ENCODE measurements around the gene ZNF365.

Gene ZNF365, protein sequence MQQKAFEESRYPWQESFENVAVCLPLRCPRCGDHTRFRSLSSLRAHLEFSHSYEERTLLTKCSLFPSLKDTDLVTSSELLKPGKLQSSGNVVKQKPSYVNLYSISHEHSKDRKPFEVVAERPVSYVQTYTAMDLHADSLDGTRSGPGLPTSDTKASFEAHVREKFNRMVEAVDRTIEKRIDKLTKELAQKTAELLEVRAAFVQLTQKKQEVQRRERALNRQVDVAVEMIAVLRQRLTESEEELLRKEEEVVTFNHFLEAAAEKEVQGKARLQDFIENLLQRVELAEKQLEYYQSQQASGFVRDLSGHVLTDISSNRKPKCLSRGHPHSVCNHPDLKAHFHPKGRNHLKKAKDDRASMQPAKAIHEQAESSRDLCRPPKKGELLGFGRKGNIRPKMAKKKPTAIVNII

DNA sequence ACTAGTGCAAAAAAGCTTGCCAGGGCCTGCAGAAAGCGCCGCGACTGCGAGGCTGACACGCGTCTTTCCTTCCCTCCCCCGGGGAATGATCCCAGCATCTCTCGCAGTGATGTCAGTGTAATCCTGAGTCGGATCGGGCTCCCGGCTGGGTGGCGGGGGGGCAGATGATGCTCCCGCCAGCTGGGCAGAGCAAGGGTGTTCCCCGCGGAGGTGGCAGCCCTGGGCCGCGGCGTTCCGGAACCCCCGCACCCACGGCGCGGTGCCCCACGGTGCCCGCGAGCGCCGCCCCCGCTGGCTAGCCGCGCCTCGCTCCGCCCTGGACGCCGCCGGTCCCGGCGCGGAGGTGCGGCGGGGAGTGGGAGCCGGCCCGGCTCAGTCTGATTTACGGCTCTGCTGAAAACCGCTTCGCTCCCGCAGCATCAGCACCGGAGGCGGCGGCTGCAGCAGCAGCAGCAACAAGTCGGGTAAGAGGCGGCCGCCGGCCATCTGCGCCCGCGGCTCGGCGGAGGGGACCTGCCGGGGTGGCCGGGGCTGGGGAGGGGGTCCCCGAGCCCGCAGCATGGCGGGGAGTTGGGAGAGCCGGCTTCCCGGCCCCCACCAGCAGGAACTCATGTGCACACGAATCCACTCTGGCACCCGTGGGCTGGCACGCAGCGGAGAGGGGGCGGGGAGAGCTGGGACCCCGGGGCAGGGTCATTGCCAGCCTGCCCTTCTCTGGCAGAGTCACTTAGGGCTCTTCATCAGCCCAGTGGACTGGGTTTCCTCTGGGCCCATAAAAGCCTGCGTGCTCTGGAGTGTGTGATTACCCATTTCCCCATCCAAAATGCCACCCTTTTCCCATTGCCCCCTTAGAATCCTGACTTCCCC, at the start of gene ZNF365:
Gene ZNF365 (plus strand): TSS at position 375 of the 867 bp plus-strand sequence. CDS start 1,825 bp downstream, outside the sequence.
- peak within 1 kb of the TSS in 8 of 11 experiments; percentile 3 to 53 (median 40); a peak in 9 of 22 replicates for H3K9ac ChIP-seq
- H3K4me2 ChIP-seq, result peak within 1 kb of the TSS; percentile 65 to 89 (median 80)

DNA sequence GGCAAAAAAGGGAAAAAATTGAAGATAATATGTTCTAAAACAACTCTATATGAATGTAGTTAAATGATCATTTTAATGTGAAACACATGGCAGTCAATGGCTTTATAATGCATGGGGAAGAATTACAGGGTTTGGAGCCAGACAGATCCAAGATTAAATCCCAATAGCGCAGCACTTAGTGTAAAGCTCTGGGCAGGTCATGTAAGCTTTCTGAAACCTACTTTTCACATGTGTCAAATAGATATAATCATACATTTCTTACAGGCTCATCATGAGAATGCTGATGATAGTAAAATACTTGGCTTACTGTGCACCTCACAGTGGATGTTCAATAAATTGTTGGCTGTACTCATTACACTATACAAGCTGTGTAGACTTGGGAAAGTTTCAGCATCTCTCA, 48.0 kb upstream of the ZNF365 start:
- no peak overlapping the region for H3K27ac ChIP-seq
- H4K20me1 ChIP-seq, result no peaks in the 10 kb centered on the region
- H3K36me3 ChIP-seq, result no peaks in the 10 kb centered on the region
- H3K4me3 ChIP-seq, result no peak overlapping the region
- no peak overlapping the region for H3K4me2 ChIP-seq
- no peaks in the 10 kb centered on the region for H3K27me3 ChIP-seq
- TF ChIP-seq Cebpa-rat (IDR thresholded peaks at IDR 0.05), result no peak
- H3K4me1 ChIP-seq, result no peaks in the 10 kb centered on the region
- H3K9me3 ChIP-seq (replicated peaks in 1 of 11), result peaks cover 0 to 18% (median 0%) of the 10 kb centered on the region in 11 experiments; a peak in 4 of 22 replicates
- H3K9ac ChIP-seq, result no peak overlapping the region

More for the DNA sequence above, at the start of gene ZNF365:
- Histone ChIP-seq H3K4me1 (no peaks in the 10 kb centered on the region), H3K27me3 (peaks cover 32 to 54% (median 47%) of the 10 kb centered on the region in 11 experiments), H4K20me1 (no peaks in the 10 kb centered on the region), H3K36me3 (no peaks in the 10 kb centered on the region), H3K9me3 (replicated peaks in 1 of 11) (peaks cover 0 to 24% (median 4%) of the 10 kb centered on the region in 11 experiments; a peak in 7 of 22 replicates), H3K4me3 (peak within 1 kb of the TSS; percentile 48 to 71 (median 60)), H3K27ac (no peak within 1 kb of the TSS)
- TF ChIP-seq Cebpa-rat (IDR thresholded peaks at IDR 0.05), result no peak

DNA sequence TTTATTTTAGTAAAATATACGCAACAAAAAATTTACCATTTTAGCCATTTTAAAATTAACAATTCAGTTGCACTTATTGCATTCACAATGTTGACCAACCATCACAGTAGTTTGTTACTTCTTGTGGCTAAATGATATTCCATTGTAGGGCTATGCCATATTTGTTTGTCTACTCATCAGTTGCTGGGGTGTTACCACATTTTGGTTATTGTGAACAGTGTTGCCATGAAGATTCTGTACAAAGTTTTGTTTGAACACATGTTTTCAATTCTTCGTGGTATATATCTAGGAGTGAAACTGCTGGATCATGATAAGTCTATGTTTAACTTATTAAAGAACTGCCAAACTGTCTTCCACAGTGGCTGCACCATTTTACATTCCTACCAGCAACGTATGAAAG, 46.3 kb upstream of the ZNF365 start:
- H3K27ac ChIP-seq, result no peak overlapping the region
- TF ChIP-seq Cebpa-rat (IDR thresholded peaks at IDR 0.05), result no peak
- H3K4me1 ChIP-seq, result no peaks in the 10 kb centered on the region
- no peak overlapping the region for H3K4me3 ChIP-seq
- peaks cover 0 to 18% (median 6%) of the 10 kb centered on the region in 11 experiments; a peak in 8 of 22 replicates for H3K9me3 ChIP-seq (replicated peaks in 1 of 11)
- no peaks in the 10 kb centered on the region for H3K27me3 ChIP-seq
- H4K20me1 ChIP-seq, result no peaks in the 10 kb centered on the region
- H3K4me2 ChIP-seq, result no peak overlapping the region
- H3K36me3 ChIP-seq, result no peaks in the 10 kb centered on the region
- H3K9ac ChIP-seq, result no peak overlapping the region

DNA sequence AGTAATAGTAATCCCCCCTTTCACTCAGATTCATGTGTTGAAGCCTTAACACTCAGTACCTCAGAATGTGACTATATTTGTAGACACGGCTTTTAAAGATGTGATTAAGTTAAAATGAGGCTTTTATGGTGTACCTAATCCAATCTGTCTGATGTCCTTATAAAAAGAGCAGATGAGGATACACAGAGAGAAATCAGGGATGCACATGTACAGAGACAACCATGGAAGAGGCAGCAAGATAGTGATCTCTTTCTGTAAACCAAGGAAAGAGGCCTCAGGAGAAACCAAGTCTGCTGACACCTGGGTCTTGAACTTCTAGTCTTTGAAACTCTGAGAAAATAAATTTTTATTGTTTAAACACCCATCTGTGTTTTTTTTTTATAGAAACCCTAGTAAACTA, 44.0 kb upstream of the ZNF365 start:
- H3K27ac ChIP-seq, result no peak overlapping the region
- no peak for TF ChIP-seq Cebpa-rat (IDR thresholded peaks at IDR 0.05)
- H3K36me3 ChIP-seq, result no peaks in the 10 kb centered on the region
- H3K4me3 ChIP-seq, result no peak overlapping the region
- H3K4me1 ChIP-seq, result peaks cover 0 to 14% (median 10%) of the 10 kb centered on the region in 10 experiments; a peak in 15 of 20 replicates
- H3K9ac ChIP-seq, result no peak overlapping the region
- H3K4me2 ChIP-seq, result no peak overlapping the region
- H3K9me3 ChIP-seq (replicated peaks in 1 of 11), result peaks cover 0 to 14% (median 4%) of the 10 kb centered on the region in 11 experiments; a peak in 6 of 22 replicates
- no peaks in the 10 kb centered on the region for H3K27me3 ChIP-seq
- H4K20me1 ChIP-seq, result no peaks in the 10 kb centered on the region

DNA sequence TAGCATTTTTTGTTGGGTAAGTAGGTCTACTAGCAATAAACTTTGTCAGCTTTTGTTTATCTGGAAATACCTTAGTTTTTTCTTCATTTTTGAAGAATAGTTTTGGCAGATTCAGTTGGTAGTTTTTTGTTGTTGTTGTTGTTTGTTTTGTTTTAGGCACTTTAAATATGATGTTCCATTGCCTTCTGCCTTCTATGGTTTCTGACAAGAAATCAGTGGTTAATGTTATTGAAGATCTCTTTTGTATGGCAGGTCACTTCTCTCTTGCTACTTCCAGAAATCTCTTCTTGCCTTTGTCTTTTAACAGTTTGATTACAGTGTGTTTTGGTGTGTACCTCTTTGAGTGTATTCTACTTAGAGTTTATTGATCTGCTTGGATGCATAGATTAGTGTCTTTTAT, 41.8 kb upstream of the ZNF365 start:
- Histone ChIP-seq H3K4me2 (no peak overlapping the region), H3K27me3 (no peaks in the 10 kb centered on the region), H3K4me1 (peaks cover 0 to 19% (median 14%) of the 10 kb centered on the region in 10 experiments; a peak in 15 of 20 replicates), H4K20me1 (no peaks in the 10 kb centered on the region), H3K9me3 (replicated peaks in 1 of 11) (peaks cover 0 to 23% (median 10%) of the 10 kb centered on the region in 11 experiments; a peak in 13 of 22 replicates), H3K9ac (no peak overlapping the region), H3K27ac (no peak overlapping the region), H3K36me3 (no peaks in the 10 kb centered on the region), H3K4me3 (no peak overlapping the region)
- no peak for TF ChIP-seq Cebpa-rat (IDR thresholded peaks at IDR 0.05)

DNA sequence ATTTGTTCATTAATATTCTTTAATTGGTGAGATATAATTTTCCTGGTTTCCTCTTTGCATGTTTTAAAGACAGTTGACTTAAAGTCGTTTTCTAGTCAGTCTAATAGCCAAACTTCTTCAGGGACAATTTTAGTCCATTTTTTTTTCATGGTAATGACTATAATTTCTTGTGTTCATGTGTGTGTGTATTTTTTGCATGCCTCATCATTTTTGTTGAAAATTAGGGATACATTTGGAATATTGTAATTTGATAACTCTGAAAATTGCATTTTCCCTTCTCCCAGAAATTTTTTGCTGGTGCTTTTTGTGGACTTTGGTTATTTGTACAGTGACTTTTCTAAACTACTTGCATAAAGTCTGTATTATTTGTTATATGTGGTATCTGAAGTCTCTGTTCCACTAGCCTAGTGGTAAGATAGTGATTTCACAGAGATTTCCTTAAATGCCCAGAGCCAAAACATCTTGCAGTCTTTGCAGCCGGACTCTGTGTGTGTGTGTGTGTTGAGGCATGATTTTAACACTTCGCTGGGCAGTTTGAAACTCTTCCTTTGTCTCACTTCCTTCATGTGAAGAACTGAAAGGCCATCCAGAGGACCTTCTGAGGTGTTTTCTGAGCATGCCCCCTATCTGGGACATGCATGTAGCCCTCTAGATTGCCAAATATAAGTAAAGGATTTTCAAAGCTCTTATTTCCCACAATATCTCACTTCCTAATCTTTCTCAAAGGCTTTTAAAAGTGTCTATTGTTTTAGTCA, 40.9 kb upstream of the ZNF365 start:
- Histone ChIP-seq H3K4me2 (peak overlapping the region in 3 of 11 experiments; percentile 5 to 26 (median 11); a peak in 1 of 22 replicates), H4K20me1 (no peaks in the 10 kb centered on the region), H3K4me1 (peaks cover 0 to 19% (median 14%) of the 10 kb centered on the region in 10 experiments; a peak in 15 of 20 replicates), H3K27ac (no peak overlapping the region), H3K4me3 (no peak overlapping the region), H3K9me3 (replicated peaks in 1 of 11) (peaks cover 3 to 23% (median 14%) of the 10 kb centered on the region in 11 experiments; a peak in 18 of 22 replicates), H3K27me3 (no peaks in the 10 kb centered on the region), H3K9ac (no peak overlapping the region), H3K36me3 (no peaks in the 10 kb centered on the region)
- no peak for TF ChIP-seq Cebpa-rat (IDR thresholded peaks at IDR 0.05)

DNA sequence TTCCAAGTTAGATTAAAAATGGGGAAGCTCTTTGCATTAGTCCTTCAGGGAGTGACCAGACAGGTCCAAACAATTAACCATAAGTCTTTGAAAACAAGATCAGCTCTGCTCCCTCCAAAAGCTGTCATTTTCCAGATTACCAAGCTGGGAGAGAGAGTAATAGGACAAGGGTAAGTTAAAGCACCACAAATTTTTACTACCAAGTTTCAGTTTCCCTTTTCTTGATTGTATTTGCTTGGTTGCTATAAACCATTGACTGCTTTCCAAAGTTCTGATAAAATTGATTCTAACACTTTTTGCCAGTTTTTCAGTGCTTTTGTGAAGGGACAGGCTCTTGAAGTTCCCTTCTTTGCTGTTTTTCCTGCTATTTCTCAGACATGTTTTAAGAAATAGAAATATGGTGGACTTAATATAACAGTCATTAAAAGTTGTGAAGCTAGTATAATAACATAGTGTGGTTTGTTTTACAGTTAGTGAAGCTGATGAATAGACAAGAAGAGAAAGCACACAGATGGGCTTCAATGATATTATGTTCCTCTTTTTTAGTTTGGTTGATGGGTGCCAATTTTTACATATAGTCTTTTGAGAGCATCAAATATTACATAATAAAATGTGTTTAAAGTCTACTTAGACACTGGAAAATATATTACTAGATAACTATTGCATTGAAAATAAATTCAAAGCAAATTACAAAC, 40.0 kb upstream of the ZNF365 start:
- no peaks in the 10 kb centered on the region for H3K36me3 ChIP-seq
- no peaks in the 10 kb centered on the region for H3K27me3 ChIP-seq
- H3K4me2 ChIP-seq, result peak overlapping the region in 3 of 11 experiments; percentile 5 to 26 (median 11); a peak in 2 of 22 replicates
- H4K20me1 ChIP-seq, result no peaks in the 10 kb centered on the region
- no peak overlapping the region for H3K9ac ChIP-seq
- TF ChIP-seq Cebpa-rat (IDR thresholded peaks at IDR 0.05), result no peak
- peaks cover 0 to 19% (median 14%) of the 10 kb centered on the region in 10 experiments; a peak in 15 of 20 replicates for H3K4me1 ChIP-seq
- H3K9me3 ChIP-seq (replicated peaks in 1 of 11), result peaks cover 6 to 26% (median 21%) of the 10 kb centered on the region in 11 experiments; a peak in 18 of 22 replicates
- no peak overlapping the region for H3K4me3 ChIP-seq
- H3K27ac ChIP-seq, result no peak overlapping the region

DNA sequence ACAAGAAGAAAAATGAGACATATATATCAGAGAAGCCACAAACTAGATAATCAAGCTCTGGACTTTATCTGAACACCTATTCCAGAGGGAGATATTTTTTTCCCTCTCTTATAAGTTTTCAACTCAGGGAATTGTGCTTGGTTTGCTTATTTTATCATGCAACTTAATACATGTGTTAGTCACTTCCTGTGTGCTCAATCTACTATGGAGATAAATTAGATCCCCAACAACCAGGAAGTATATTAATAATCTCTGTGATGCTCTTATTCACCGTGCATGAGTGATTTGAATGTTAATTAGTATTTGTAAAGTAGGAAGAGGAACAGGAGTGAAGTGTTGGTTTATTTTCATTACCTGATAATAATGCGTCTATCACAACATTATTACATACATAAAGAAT, 38.8 kb upstream of the ZNF365 start:
- no peaks in the 10 kb centered on the region for H3K27me3 ChIP-seq
- H3K9me3 ChIP-seq (replicated peaks in 1 of 11), result peaks cover 17 to 38% (median 31%) of the 10 kb centered on the region in 11 experiments
- no peak overlapping the region for H3K4me3 ChIP-seq
- no peak overlapping the region for H3K27ac ChIP-seq
- H4K20me1 ChIP-seq, result no peaks in the 10 kb centered on the region
- H3K4me2 ChIP-seq, result peak overlapping the region in 9 of 11 experiments; percentile 0 to 49 (median 15); a peak in 11 of 22 replicates
- H3K9ac ChIP-seq, result no peak overlapping the region
- TF ChIP-seq Cebpa-rat (IDR thresholded peaks at IDR 0.05), result no peak
- H3K36me3 ChIP-seq, result no peaks in the 10 kb centered on the region; a peak in 1 of 22 replicates
- H3K4me1 ChIP-seq, result peaks cover 0 to 19% (median 14%) of the 10 kb centered on the region in 10 experiments; a peak in 15 of 20 replicates

All from BLaER1 treated with 17β-estradiol and CSF1 and Interleukin-3, amounts not matched to agents 10 nM and 100 nM (cell line).